Mesothelial cell of epicardium (in vitro differentiated cells): ENCODE data around the gene GRB10. TPM values are rescaled to one million over a fixed set of nuclear protein-coding genes. Genes with fewer than 3 reads are reported as not detected.

Experiments
- DNase-seq, 2 experiments: peaks; one replicate each; pipeline ENCODE4 v3.0.0; 2021; ENCODE audit warnings: low spot score in 2 of 2; ENCODE audit not compliant: unreplicated experiment in 2 of 2
- H3K27ac Mint-ChIP-seq: 2 replicates; pipeline ENCODE4 v1.8.0; 2021; ENCODE audit warnings: mixed read lengths
- H3K27me3 Mint-ChIP-seq: 2 replicates; pipeline ENCODE4 v1.8.0; 2021; ENCODE audit warnings: low read depth, mixed read lengths
- H3K36me3 Mint-ChIP-seq: 2 replicates; pipeline ENCODE4 v1.8.0; 2021; ENCODE audit warnings: mixed read lengths
- H3K4me1 Mint-ChIP-seq: 2 replicates; pipeline ENCODE4 v1.8.0; 2021; ENCODE audit warnings: mixed read lengths
- H3K4me3 Mint-ChIP-seq: 2 replicates; pipeline ENCODE4 v1.8.0; 2021; ENCODE audit warnings: mild to moderate bottlenecking, moderate library complexity, mixed read lengths
- H3K9me3 Mint-ChIP-seq: 2 replicates; pipeline ENCODE4 v1.8.0; 2021; ENCODE audit warnings: mixed read lengths
- total RNA-seq: library from RNA; stranded (reverse); gene quantifications from 3 replicates; pipeline ENCODE4 v1.2.1, GENCODE V29; 2021
- TF ChIP-seq, protein P1 (sequence below): fragments of 200-600 bp; sonication (generic); IDR thresholded peaks from one replicate; pipeline ENCODE4 v1.5.0; 2021; ENCODE audit warnings: antibody characterized with exemption; ENCODE audit not compliant: unreplicated experiment

Gene GRB10
- total RNA-seq, 1 donor from 2014 or later = 59.2 TPM

- H3K27me3 Mint-ChIP-seq = no peaks in the 10 kb centered on the region
- no peaks in the 10 kb centered on the region for H3K9me3 Mint-ChIP-seq
- no peak for DNase-seq
- no peaks in the 10 kb centered on the region for H3K4me1 Mint-ChIP-seq
- H3K27ac Mint-ChIP-seq = no peak overlapping the region
- H3K4me3 Mint-ChIP-seq = no peak overlapping the region
- H3K36me3 Mint-ChIP-seq = peaks cover 19% of the 10 kb centered on the region
- TF ChIP-seq, protein P1, sequence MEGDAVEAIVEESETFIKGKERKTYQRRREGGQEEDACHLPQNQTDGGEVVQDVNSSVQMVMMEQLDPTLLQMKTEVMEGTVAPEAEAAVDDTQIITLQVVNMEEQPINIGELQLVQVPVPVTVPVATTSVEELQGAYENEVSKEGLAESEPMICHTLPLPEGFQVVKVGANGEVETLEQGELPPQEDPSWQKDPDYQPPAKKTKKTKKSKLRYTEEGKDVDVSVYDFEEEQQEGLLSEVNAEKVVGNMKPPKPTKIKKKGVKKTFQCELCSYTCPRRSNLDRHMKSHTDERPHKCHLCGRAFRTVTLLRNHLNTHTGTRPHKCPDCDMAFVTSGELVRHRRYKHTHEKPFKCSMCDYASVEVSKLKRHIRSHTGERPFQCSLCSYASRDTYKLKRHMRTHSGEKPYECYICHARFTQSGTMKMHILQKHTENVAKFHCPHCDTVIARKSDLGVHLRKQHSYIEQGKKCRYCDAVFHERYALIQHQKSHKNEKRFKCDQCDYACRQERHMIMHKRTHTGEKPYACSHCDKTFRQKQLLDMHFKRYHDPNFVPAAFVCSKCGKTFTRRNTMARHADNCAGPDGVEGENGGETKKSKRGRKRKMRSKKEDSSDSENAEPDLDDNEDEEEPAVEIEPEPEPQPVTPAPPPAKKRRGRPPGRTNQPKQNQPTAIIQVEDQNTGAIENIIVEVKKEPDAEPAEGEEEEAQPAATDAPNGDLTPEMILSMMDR = no peak
Measured at GRCh38 chr7:50608196-50608906, 174.3 kb downstream of the GRB10 start.

- Mint-ChIP-seq H3K9me3 (no peaks in the 10 kb centered on the region), H3K4me1 (no peaks in the 10 kb centered on the region), H3K27ac (no peak overlapping the region), H3K27me3 (no peaks in the 10 kb centered on the region), H3K36me3 (peaks cover 19% of the 10 kb centered on the region), H3K4me3 (no peak overlapping the region)
- TF ChIP-seq, protein P1 = no peak
- DNase-seq = no peak
Measured at GRCh38 chr7:50607524-50608125, 175.1 kb downstream of the GRB10 start.

GRCh38 chr7:50605059-50605458 lies 177.6 kb downstream of the GRB10 start:
- no peaks in the 10 kb centered on the region for H3K4me1 Mint-ChIP-seq
- DNase-seq = no peak
- TF ChIP-seq, protein P1 = no peak
- no peaks in the 10 kb centered on the region for H3K9me3 Mint-ChIP-seq
- no peak overlapping the region for H3K27ac Mint-ChIP-seq
- H3K36me3 Mint-ChIP-seq = peaks cover 19% of the 10 kb centered on the region
- H3K27me3 Mint-ChIP-seq = no peaks in the 10 kb centered on the region
- H3K4me3 Mint-ChIP-seq = no peak overlapping the region

DNA sequence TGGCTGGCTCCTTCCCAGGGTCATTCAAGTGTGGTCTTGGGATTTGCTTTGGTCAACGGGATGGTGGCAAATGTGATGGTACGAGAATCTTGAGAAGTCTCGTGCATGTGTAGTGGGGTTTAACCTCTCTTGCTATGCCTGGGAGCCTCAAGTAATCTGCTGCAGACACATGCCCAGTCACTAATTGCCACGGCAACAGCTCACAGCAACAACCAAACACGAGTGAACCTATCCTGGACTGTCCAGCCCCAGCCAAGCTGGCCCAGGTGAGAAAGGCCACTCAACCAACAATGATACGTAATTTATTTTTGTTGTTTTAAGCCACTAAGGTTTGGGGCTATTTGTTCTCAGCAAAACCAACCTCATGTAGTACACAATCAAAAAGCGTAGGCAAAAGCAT lies 179.4 kb downstream of the GRB10 start:
- TF ChIP-seq, protein P1 = no peak
- Mint-ChIP-seq H3K4me1 (no peaks in the 10 kb centered on the region), H3K4me3 (no peak overlapping the region), H3K27me3 (no peaks in the 10 kb centered on the region), H3K36me3 (peaks cover 24% of the 10 kb centered on the region), H3K9me3 (no peaks in the 10 kb centered on the region), H3K27ac (no peak overlapping the region)
- no peak for DNase-seq

DNA sequence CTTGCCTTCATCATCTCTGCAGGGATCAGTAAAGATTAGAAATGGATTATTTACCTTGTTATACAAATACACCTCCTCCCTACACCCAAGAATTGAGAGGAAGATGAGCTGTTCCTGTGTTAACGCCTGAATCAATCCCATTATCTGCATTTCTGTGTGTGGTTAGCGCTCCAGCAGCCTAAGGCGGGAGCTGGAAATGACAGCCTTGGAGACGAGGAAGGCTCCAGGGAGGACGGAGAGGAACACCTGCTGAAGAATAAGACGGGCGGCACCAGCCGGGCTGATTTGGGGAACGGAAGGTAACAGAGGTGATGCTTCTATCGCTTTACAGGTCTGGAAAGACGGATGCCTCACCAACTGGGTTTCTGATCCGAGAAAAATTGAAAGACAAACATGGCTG lies 183.3 kb downstream of the GRB10 start:
- DNase-seq = no peak
- Mint-ChIP-seq H3K27me3 (no peaks in the 10 kb centered on the region), H3K9me3 (no peaks in the 10 kb centered on the region), H3K4me1 (no peaks in the 10 kb centered on the region), H3K4me3 (no peak overlapping the region), H3K27ac (no peak overlapping the region), H3K36me3 (peaks cover 20% of the 10 kb centered on the region)
- TF ChIP-seq, protein P1 = no peak
